ENCODE measurements around the gene HACD1.
A peak's percentile ranks its signal among the peaks of the same experiment; 100 is the strongest.

HACD1 gene

DNA sequence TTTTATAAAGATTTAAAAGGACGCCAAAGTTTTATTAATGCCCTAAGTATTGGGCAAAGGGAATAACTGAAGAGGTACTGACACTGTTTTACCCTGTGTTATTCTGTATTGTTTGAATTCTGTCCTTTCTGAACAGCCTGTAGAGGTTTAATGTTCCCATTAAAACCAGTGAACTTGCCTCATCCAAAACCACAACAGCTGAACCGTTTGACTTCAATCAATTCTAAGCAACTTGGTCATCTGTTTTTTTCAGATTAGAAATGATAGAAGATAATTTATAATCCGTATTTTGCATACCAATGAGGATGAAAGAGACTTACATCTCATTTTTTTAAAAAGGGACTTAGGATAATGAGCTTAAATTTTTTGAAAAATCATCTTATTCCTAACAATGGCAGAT lies 40.4 kb downstream of the HACD1 start:
- no peak for DNase-seq

DNA sequence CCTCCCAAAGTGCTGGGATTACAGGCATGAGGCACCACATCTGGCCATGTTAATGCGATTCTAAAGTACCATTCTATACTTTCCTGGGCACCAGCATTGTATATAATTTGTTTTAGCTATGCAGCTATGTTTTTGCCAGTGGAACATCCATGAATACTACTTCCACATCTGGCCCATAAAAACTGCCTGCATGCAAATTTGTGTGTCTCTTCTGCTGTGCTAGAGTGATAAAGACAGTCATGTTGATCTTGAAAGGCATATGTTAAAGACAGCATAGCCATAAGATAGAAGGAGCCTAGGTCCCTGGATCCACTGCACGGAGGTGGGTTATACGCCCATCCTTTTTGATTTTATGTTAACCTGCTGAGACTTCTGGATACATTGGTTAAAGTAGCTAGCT lies 52.3 kb downstream of the HACD1 start:
- no peak for DNase-seq

DNA sequence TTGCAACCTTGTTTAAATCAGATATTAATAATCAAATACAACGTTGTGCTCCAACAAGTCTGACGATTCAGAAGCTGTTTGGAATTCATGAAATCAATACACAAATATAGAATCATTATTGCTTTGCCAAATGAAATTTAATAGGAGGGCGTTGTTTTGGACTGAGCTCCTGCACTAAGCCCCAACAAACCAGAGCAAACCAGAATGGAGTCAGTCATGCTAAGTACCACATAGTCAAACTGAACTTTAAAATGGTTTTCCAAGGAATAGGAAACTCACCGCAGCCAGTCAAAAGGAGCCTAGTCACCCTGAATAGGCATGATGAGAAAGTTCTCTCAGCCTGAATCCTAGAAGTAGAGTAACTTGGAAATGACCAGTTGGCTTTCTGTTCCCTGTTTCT lies 53.7 kb downstream of the HACD1 start:
- no peak for DNase-seq

DNA sequence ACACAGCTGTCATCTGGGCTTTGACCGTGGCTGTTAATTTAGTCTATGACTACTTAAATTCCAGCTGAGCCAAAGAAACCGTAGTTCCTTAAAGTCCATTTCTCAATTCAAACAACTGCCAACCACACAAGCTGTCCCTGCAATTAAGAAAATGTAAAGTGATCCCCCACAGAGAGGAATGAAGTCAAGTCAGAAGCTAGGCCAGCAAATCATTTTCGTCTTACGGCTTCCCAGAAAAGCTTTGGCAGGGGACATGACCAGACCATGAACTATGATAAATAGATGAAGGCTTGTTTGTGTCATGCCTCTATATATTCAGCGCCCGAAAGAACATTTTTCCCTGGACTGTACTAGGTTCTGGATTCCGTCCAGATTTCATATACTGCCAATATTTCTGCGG lies 54.6 kb downstream of the HACD1 start:
- peak; percentile 67 for DNase-seq

DNA sequence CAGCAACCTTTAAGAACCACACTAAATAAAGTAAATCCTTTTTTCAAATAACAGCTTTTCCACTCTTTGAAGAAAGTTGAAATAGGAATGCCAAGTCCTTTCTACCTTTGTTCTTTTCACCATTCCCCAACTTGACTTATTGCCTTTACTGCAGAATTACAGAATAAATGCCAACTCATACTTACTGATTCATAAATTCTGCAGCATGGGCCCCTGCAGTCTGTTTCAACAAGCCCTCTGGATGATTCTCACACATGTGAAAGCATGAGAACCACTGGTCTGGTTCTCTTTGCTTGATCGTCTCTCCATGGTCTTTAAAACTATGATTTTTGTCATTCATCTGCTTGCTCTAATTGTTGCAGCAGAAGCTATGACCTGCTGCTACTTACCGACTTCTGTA lies 56.1 kb downstream of the HACD1 start:
- no peak for DNase-seq

DNA sequence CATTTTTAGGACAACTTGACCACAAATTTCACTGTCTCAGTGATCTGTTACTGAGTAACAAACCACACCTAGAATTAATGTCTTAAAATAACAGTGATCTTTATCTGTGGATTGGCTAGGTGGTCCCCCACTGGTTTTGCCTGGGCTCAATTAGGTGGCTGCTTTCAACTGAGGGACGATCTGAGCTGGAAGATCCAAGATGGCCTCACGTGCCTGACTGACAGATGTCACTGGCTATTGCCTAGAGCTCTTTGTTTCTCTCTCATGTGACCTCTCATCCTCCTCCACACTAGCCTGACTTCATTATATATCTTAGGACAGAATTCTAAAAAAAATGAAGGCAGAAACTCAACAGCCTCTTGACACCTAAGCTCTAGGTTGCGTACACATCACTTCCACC lies 59.7 kb downstream of the HACD1 start:
- no peak for DNase-seq

DNA sequence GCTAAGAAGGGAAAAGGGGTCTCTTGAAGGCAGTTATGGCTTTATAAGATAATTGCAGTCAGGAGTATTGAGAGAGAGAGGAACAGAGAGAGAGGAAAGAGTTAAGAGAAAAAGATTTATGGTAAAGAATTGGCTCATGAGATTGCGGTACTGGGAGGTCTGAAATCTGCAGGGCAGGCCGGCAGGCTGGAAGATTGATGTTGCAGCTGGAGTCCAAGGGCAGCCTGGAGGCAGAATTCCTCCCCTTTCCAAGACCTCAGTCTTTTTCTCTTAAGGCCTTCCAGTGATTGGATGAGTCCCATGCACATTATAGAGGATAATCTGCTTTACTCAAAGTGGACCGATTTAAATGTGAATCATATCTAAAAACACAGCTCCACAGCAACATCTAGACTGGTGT lies 68.4 kb downstream of the HACD1 start:
- no peak for DNase-seq

DNA sequence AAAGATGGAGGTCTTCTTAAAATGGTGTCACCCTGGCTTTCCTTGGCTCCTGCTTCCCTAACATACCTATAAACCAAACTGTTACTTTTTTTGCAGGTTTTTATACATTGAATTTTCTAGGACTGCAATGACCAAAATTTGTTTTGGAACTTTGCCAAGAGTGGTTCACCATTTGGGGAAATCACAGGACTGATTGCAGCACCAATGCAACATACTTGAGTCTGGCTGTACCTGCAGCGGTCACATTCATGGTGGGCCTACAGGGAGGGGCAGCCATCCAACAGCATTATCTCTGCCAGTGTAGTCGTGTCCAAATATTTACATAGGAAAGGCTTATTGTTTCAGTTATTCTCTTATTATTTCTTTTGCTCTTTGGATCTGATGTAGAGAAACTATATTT lies 69.0 kb downstream of the HACD1 start:
- no peak for DNase-seq

DNA sequence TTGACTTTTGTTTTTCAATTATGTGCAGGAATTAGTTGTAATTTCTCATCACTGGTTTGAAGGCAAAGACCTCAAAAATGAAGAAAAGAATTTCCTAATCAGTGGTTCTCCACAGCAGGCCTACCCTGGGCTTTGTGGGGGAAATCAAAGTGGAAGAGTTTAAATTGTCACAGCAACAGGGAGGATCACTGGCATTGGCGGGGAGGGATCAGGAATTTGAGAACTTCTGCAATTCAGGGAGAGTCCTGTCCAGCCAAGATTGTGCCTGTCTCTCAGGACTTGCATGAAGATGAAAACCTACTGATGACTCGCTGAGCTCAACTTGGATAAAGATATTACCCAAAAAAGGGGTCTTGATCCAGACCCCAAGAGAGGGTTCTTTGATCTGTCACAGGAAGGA lies 70.1 kb downstream of the HACD1 start:
- DNase-seq: no peak

DNA sequence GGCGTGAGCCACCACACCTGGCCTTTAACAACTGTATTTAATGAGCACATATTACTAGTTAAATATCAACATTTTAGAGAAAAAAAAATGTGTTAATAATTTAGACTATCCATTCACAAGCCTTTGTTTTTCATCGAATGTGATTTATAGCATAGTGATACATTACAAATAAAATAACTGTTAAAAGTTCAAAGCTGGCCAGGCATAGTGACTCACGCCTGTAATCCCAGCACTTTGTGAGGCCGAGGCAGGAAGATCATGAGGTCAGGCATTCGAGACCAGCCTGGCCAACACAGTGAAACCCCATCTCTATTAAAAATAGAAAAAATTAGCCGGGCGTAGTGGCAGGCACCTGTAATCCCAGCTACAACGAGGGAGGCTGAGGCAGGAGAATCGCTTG lies 72.7 kb downstream of the HACD1 start:
- no peak for DNase-seq

Measured in NCI-H1417 treated with DMSO at 0.1 percent for 48 hours (cell line).